HEK293T (cell line): ENCODE data around the gene MRPL55.

Experiments
- BHLHE40 ChIP-seq: fragments of 450-650 bp; IDR thresholded peaks from 2 replicates; pipeline ENCODE4 v1.6.1; 2016; ENCODE audit warnings: mild to moderate bottlenecking, moderate library complexity, borderline replicate concordance
- CTBP1 ChIP-seq: fragments of 450-650 bp; IDR thresholded peaks from 2 replicates; pipeline ENCODE4 v1.6.1; 2016; ENCODE audit warnings: borderline replicate concordance
- FOXM1 ChIP-seq: fragments of 450-650 bp; IDR thresholded peaks from 2 replicates; pipeline ENCODE4 v1.6.1; 2017; ENCODE audit warnings: mild to moderate bottlenecking, borderline replicate concordance
- PKNOX1 ChIP-seq: fragments of 450-650 bp; IDR thresholded peaks from 2 replicates; pipeline ENCODE4 v1.6.1; 2016
- ZNF384 ChIP-seq: fragments of 450-650 bp; IDR thresholded peaks from 2 replicates; pipeline ENCODE4 v1.6.1; 2016

DNA sequence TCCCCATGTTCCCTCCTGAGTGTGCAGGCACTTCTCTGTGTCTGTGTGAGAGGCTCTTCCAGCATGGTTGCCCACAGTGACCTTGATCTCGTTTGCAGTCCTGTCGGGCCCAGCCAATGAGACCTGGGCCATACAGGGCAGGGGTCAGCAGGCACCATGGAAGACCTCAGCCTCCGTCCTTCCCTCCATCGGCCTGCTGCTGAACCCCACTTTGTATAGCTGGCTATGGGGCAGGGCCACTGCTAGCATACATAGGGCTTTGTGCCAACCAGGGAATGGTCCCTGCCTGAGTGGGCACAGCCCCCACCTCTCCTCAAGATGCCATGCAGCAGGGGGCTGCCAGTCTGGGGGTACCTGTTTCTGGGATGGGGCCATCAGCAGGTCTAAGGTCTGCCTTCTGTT lies 9.8 kb downstream of the MRPL55 start:
- TF ChIP-seq BHLHE40 (no peak), FOXM1 (no peak), CTBP1 (no peak), ZNF384 (no peak), PKNOX1 (no peak)
